ENCODE measurements around the gene MAP2K3. TPM values are rescaled to one million over a fixed set of nuclear protein-coding genes. Genes with fewer than 3 reads are reported as not detected.

MAP2K3 gene
- total and polyA plus RNA-seq, 2 of the 8 experiments (the other 6 are each of a cell fraction or from before 2014, with no cell fraction given), result 16.9 to 33.5 TPM

- Histone ChIP-seq H3K27me3 (replicated peaks in 1 of 4; ENCODE audit: control insufficient read depth in 3 of 4, extremely low read depth in 1 of 4, insufficient read depth in 3 of 4, low read length in 3 of 4) (no peaks in the 10 kb centered on the region), H4K5ac (ENCODE audit: insufficient read length, low read depth, low read length) (no peak overlapping the region), H3K27ac (ENCODE audit: low read depth, low read length) (no peak overlapping the region), H3K23ac (ENCODE audit: insufficient read length) (no peak overlapping the region), H3K79me2 (ENCODE audit: control insufficient read depth in 1 of 2, insufficient read depth in 2 of 2, low read length in 2 of 2) (0 out of 4 replicates have a peak, but pooled peaks cover 0 to 3% of the 10 kb centered on the region in 2 experiments), H3K4me1 (replicated peaks in 1 of 4; ENCODE audit: control insufficient read depth in 3 of 4, insufficient read depth in 4 of 4, low read length in 3 of 4) (no peaks in the 10 kb centered on the region), H2AK5ac (ENCODE audit: low read depth, low read length) (no peak overlapping the region), H4K8ac (ENCODE audit: extremely low read depth, insufficient read depth, low read length) (no peak overlapping the region), H3K23me2 (ENCODE audit: low read depth, low read length) (no peaks in the 10 kb centered on the region), H3K9me3 (ENCODE audit: insufficient read depth in 2 of 2, low read depth in 1 of 2, low read length in 1 of 2) (peaks cover 32 to 79% of the 10 kb centered on the region in 2 experiments; a peak in 3 of 4 replicates), H3K36me3 (ENCODE audit: control insufficient read depth in 2 of 4, insufficient read depth in 4 of 4, low read length in 3 of 4) (no peaks in the 10 kb centered on the region), H2BK120ac (replicated peaks; ENCODE audit: low read depth, low read length) (no peak overlapping the region), H3K4me3 (ENCODE audit: extremely low read depth in 1 of 4, insufficient read depth in 2 of 4, low read depth in 3 of 4, low read length in 4 of 4) (no peak overlapping the region), H4K91ac (replicated peaks; ENCODE audit: insufficient read length, low read length) (no peak overlapping the region), H3K79me1 (ENCODE audit: low read depth, low read length) (peaks cover 14% of the 10 kb centered on the region), H3K4me2 (ENCODE audit: insufficient read depth in 1 of 2, low read depth in 2 of 2, low read length in 2 of 2) (no peak overlapping the region), H3K4ac (replicated peaks; ENCODE audit: insufficient read length, low read depth, low read length) (no peak overlapping the region), H3K14ac (ENCODE audit: insufficient read length) (no peak overlapping the region), H2BK12ac (ENCODE audit: low read depth, low read length) (no peak overlapping the region; the same call in 1 of the 2 replicates), H2BK20ac (ENCODE audit: low read length) (no peak overlapping the region), H2AFZ (ENCODE audit: low read length) (no peak overlapping the region), H3K56ac (replicated peaks; ENCODE audit: insufficient read length, low read depth, low read length) (no peak overlapping the region), H2BK5ac (ENCODE audit: low read depth, low read length) (peak overlapping the region; percentile 3; the same call in 1 of the 2 replicates), H3K9ac (replicated peaks in 1 of 4; ENCODE audit: extremely low read depth in 1 of 4, low read depth in 3 of 4, low read length in 3 of 4) (no peak overlapping the region), H2BK15ac (ENCODE audit: low read length) (no peak overlapping the region; the same call in 1 of the 2 replicates), H3K18ac (ENCODE audit: extremely low read depth, low read length) (no peak overlapping the region), H4K20me1 (replicated peaks in 1 of 2; ENCODE audit: control insufficient read depth in 1 of 2, insufficient read depth in 2 of 2, low read length in 2 of 2) (peaks cover 0 to 7% of the 10 kb centered on the region in 2 experiments)
- ChIA-PET POLR2A (ENCODE audit: partially characterized antibody) (interaction anchor here (1.5 kb wide), 1 partner anchor 11 kb away, joined by 5 read pairs; no protein-coding TSS in a partner anchor), CTCF (ENCODE audit: partially characterized antibody) (interaction anchor here (0.6 kb wide), 1 partner anchor 219 kb away, joined by 4 read pairs; no protein-coding TSS in a partner anchor)
- DNase-seq (ENCODE audit: low read depth in 1 of 2, low spot score in 2 of 2), result no peak
- FAIRE-seq, result no peak
- 73% methylated on average over 12 of the region's 12 CpGs; no CpG with 5 or more reads in 1 of the 2 experiments for WGBS, 2 experiments (ENCODE audit: extremely low coverage in 1 of 2, insufficient coverage in 1 of 2, insufficient read length in 1 of 2, insufficient replicate concordance in 2 of 2, low coverage in 1 of 2, low lambda C conversion rate in 2 of 2, missing lambda C conversion rate in 1 of 2)
- no peak for TF ChIP-seq EP300 (IDR thresholded peaks at IDR 0.05; ENCODE audit: borderline replicate concordance in 1 of 2, low read depth in 2 of 2, low read length in 2 of 2)
- no peak for TF ChIP-seq KDM5A (IDR thresholded peaks at IDR 0.05; ENCODE audit: low read length)
- no peak for TF ChIP-seq CHD2 (IDR thresholded peaks at IDR 0.05; ENCODE audit: low read length)
- no peak for TF ChIP-seq FOSL1 (IDR thresholded peaks at IDR 0.05; ENCODE audit: insufficient read depth, low read depth, low read length)
- TF ChIP-seq SAP30 (IDR thresholded peaks at IDR 0.05; ENCODE audit: insufficient read depth, insufficient replicate concordance, low read length), result no peak
- TF ChIP-seq ASH2L (IDR thresholded peaks at IDR 0.05; ENCODE audit: low read length), result no peak
- no peak for TF ChIP-seq KDM1A (IDR thresholded peaks at IDR 0.05; ENCODE audit: borderline replicate concordance, low read length)
- TF ChIP-seq NANOG (IDR thresholded peaks at IDR 0.05; ENCODE audit: insufficient read depth, low read depth, low read length, poor library complexity, severe bottlenecking), result no peak
- TF ChIP-seq ZNF274 (IDR thresholded peaks at IDR 0.05; ENCODE audit: borderline replicate concordance, extremely low read depth, low read length), result no peak
- no peak for TF ChIP-seq RAD21 (IDR thresholded peaks at IDR 0.05 in 1 of 2, conservative IDR thresholded peaks at IDR 0.05 in 1 of 2; ENCODE audit: low read depth in 2 of 2, low read length in 2 of 2)
- no peak for TF ChIP-seq MAFK (IDR thresholded peaks at IDR 0.05; ENCODE audit: low read depth, low read length)
Observed at GRCh38 chr17:21294321-21295035, 10.0 kb downstream of the MAP2K3 start.
